AG09309 (cell line): ENCODE data around the gene MPP4.

Experiments used
- DNase-seq: peaks from one replicate; pipeline ENCODE4 v3.0.0-alpha.2; 2010; ENCODE audit warnings: low read depth
- H3K4me3 ChIP-seq: 2 replicates; pipeline ENCODE4 v1.5.1; 2011; ENCODE audit warnings: mild to moderate bottlenecking, low read depth, low read length, moderate library complexity; ENCODE audit not compliant: control insufficient read depth
- TF ChIP-seq, protein P1 (sequence below): IDR thresholded peaks from 2 replicates; pipeline ENCODE4 v1.5.1; 2011; ENCODE audit warnings: mild to moderate bottlenecking, low read depth, low read length, inconsistent platforms; ENCODE audit not compliant: insufficient read depth, control insufficient read depth; ENCODE audit errors: missing control alignments

MPP4 gene

DNA sequence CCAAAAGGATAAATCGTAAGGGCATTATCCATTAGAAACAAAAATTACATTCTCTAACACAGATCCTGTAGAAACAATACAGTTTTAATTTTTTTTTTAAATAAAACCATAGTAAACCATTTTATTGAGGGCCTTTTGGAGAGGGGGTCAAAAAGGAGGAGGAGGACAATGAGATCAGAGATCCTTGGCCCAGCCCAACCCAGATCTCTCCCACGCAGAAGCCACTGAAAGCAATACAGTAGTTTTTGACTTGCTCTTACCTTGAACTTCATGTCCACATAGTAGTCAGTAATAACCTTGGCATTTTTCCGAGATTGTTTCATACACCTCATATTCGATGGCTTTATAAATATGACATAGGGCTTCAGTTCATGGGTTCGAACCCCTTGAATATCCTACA is 51.0 kb downstream of the MPP4 start:
- TF ChIP-seq, protein P1, sequence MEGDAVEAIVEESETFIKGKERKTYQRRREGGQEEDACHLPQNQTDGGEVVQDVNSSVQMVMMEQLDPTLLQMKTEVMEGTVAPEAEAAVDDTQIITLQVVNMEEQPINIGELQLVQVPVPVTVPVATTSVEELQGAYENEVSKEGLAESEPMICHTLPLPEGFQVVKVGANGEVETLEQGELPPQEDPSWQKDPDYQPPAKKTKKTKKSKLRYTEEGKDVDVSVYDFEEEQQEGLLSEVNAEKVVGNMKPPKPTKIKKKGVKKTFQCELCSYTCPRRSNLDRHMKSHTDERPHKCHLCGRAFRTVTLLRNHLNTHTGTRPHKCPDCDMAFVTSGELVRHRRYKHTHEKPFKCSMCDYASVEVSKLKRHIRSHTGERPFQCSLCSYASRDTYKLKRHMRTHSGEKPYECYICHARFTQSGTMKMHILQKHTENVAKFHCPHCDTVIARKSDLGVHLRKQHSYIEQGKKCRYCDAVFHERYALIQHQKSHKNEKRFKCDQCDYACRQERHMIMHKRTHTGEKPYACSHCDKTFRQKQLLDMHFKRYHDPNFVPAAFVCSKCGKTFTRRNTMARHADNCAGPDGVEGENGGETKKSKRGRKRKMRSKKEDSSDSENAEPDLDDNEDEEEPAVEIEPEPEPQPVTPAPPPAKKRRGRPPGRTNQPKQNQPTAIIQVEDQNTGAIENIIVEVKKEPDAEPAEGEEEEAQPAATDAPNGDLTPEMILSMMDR = no peak
- no peak for DNase-seq
- H3K4me3 ChIP-seq = no peak overlapping the region

DNA sequence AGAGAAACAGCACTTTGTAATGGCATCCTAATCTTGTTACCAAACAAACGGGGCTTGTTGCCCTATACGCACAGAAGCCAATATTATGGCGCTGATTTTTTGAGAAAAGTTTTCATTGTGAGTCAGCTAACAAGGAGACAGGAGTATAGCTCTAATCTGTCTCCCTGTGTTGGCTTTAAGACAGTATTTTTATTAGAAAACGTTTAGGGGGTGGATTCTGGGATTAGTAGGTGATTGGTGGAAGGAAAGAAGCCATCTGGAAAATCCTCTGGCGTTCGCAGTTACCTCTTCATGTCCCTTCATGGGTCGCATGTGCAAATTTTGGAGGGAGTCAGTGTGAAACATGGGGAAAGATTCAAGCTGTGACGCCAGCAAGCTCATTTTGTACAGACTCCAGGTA is 54.4 kb downstream of the MPP4 start:
- peak overlapping the region; percentile 87 for H3K4me3 ChIP-seq
- no peak for DNase-seq
- TF ChIP-seq, protein P1 = no peak

DNA sequence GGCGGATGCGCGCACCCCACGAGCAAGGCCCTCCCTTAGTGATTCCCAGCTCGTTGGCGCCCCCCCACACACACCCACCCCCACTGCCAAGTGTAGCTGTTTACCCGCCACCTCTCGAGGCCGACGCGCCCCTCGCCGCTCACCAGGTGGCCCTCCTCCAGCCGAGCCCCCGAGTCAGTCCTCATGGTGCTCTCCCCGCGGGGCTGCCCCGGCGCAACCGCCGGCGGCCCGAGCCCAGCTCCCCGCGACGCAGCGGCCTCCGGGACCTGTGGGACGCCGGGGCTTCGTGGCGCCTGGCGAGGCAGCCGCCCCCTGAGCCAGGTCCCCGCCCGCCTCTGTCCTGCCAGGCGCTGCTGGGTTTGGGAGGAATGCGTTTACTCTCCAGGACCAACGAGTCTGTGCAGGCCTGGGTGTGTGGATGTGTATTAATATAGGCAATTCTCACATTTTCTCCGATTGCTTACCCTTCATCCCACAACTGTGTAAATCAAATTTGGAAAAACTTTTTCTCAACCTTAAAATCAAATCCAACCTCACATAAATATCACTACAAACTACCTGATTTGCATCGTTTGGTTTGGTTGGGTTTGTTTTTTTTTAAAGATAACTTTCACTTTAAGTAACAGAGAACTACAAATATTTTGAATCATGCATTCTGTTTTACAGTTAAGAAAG is 55.1 kb downstream of the MPP4 start, which contains the start of gene TMEM237:
Gene TMEM237, minus strand, starts transcription at position 288 of the 675 bp plus-strand sequence. Its CDS starts 103 bp downstream, at position 185.
- TF ChIP-seq, protein P1 = no peak
- H3K4me3 ChIP-seq = peak within 1 kb of the TSS; percentile 87
- no peak for DNase-seq

DNA sequence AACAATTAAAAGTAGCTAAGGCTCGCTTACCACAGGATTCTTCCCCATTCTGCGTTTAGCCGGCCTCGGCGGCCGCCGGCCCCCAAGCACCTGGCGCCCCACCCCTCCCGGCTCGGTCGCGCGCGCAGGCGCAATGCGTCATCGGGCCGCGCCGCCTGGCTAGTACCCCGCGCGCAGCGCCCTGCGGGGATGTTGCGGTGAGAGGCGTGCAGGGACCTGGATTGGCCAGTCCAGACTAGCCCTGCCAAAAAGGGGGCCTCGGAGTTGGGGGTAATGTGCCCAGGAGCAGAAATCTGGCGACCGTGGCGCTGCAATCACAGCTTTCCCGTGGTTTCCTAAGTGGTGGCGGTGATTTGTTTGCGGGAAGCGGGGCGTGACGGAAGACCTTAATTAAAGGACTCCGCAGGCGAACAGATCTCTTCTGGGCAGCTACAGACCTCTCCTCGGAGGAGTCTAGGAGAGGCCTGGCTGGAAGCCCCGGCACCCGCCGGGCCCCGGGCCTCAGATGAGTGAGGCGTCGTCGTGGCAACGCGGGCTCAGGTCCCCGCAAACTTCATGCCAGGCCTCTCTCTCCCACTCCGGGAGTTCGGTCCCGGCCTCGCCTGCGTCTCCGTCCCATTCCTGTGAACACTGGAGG is 55.7 kb downstream of the MPP4 start:
- TF ChIP-seq, protein P1 = no peak
- no peak for DNase-seq
- H3K4me3 ChIP-seq = peak overlapping the region; percentile 87

DNA sequence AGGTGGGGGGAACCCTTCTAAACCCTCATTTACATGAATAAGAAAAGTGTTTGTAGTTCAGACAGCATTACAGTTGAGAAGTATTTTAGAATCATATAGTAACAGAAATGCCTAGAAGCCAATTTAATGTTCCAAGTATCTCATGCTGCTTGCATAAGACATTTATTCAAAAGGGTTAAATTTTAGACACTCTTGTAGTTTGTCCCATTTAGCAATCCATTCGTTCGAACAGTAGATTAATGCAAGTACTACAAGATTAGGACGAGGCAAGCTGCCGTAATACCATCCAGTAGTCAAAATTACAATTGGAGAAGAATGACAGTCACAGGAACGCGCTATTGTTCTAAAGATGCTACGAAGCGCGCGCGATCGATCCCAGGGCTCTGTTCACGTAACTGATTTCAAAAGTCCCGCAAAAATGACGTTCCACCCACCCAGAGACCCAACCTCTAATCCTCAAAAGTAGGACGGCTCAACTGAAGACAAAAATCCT is 56.3 kb downstream of the MPP4 start:
- H3K4me3 ChIP-seq = peak overlapping the region; percentile 87
- TF ChIP-seq, protein P1 = no peak
- no peak for DNase-seq

DNA sequence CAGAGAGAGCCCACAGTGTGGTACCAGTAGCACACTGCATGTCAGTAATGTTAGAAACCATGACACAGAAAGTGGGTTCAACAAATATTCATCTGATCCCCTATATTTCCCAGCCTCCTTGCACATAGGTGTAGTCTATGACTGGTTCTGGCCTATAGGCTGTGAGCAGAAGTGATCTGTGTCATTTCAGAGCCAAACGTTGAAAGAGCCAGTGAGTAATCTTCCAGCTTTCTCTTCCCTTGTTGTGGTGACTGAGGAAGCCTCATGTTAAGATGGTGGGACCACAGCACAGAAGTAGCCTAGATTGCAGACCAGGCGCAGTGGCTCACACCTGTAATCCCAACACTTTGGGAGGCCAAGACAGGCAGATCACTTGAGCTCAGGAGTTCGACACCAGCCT is 59.2 kb downstream of the MPP4 start:
- H3K4me3 ChIP-seq = no peak overlapping the region
- TF ChIP-seq, protein P1 = no peak
- DNase-seq = no peak
